Measurements from ENCODE around the gene P2RX7.
"Not testable (repeated sequence)": the region's sequence is repeated elsewhere in the genome, so short reads cannot be mapped to it uniquely, and the experiment has no call there.

Gene P2RX7

DNA sequence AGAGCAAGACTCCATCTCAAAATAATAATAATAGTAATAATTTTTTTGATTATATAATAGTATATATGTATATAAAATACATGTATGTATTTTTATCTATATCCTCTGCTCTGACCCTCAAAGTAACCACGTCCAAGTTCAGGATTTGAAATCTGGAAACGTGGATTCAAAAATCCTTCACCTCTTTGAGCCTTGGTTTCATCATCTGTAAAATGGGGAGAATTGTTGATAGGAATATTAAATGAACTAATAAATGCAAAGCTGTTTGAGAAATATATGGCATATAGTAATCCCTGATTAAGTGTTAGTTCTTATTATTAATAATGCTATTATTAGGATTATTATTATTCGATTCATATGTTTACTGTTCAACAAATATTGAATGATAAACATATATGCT is 2.6 kb downstream of the P2RX7 start:
- H3K4me1 Mint-ChIP-seq, result peaks cover 31% of the 10 kb centered on the region
- no peak for ATAC-seq (ENCODE audit: low read depth)
- H3K27ac Mint-ChIP-seq, result no peak overlapping the region
- no peaks in the 10 kb centered on the region for H3K9me3 Mint-ChIP-seq
- no peak for DNase-seq (ENCODE audit: low spot score in 2 of 2)
- H3K27me3 Mint-ChIP-seq, result no peaks in the 10 kb centered on the region
- H3K4me3 Mint-ChIP-seq, result no peak overlapping the region
- peaks cover 2% of the 10 kb centered on the region for H3K36me3 Mint-ChIP-seq

DNA sequence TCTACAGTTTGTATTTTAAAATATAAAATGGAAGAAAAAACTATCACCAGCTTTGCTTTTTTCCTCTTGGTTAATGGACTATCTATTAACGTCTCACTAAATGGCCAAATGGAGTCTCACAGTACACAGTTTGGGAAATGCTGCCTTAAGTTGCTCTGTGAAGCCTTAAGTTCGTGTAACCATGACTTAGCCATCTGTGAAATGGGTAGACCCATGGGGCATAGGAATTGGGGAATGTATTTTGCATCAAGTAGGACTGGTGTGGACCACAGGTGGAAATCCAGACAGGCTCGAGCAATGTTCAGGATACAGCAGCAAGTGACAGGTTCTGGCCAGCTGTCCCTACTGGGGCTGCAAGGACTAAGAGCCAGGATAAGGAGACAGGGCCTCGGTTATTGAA is 4.8 kb downstream of the P2RX7 start:
- peaks cover 2% of the 10 kb centered on the region for H3K36me3 Mint-ChIP-seq
- peaks cover 19% of the 10 kb centered on the region for H3K4me1 Mint-ChIP-seq
- ATAC-seq (ENCODE audit: low read depth) (no peak), DNase-seq (ENCODE audit: low spot score in 2 of 2) (no peak)
- no peak overlapping the region for H3K4me3 Mint-ChIP-seq
- no peaks in the 10 kb centered on the region for H3K27me3 Mint-ChIP-seq
- H3K27ac Mint-ChIP-seq, result no peak overlapping the region
- no peaks in the 10 kb centered on the region for H3K9me3 Mint-ChIP-seq

DNA sequence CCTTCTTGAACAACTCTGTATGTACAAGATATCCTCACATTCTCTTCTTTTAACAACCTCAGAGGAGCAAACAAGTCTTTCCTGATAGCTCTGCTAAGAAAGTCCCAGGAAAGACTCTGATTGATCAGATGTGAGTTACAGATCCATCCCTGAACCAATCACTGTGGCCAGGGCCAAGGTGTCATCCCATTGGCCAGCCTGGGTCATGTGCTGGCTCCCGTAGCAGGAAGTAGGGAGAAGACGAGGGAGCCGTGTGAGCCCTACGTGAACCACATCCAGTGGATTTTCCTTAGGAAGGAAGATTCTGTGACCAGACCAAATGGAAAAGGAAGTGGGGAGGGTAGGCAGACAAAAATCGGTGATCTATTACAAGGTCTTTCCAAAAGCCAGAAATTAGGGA is 5.6 kb downstream of the P2RX7 start:
- H3K4me1 Mint-ChIP-seq, result peaks cover 12% of the 10 kb centered on the region
- no peaks in the 10 kb centered on the region for H3K9me3 Mint-ChIP-seq
- no peak overlapping the region for H3K27ac Mint-ChIP-seq
- DNase-seq (ENCODE audit: low spot score in 2 of 2) (no peak), ATAC-seq (ENCODE audit: low read depth) (no peak)
- peaks cover 2% of the 10 kb centered on the region for H3K36me3 Mint-ChIP-seq
- H3K27me3 Mint-ChIP-seq, result no peaks in the 10 kb centered on the region
- no peak overlapping the region for H3K4me3 Mint-ChIP-seq

DNA sequence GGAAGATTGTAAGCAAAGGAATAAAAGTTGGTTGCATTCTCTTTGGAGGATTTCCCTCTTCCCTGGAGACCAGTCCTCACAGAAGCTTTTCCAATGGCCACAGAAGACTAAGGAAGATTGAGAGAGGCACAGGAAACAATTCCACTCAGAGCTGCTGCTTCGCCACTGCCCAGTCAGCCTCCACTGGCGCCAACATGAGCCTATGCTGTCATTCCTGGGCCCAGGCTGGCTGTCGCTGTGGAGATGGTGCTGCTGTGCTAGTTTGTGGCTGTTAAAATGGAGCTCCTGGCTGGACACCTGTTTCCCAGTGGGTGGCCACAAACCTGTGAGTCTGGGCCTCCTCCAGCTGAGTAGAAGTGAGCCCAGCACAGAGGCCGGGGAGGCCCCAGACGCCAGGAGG is 6.6 kb downstream of the P2RX7 start:
- Mint-ChIP-seq H3K9me3 (no peaks in the 10 kb centered on the region), H3K36me3 (peaks cover 2% of the 10 kb centered on the region), H3K27me3 (no peaks in the 10 kb centered on the region), H3K27ac (no peak overlapping the region), H3K4me1 (peaks cover 13% of the 10 kb centered on the region), H3K4me3 (no peak overlapping the region)
- ATAC-seq (ENCODE audit: low read depth) (no peak), DNase-seq (ENCODE audit: low spot score in 2 of 2) (no peak)

DNA sequence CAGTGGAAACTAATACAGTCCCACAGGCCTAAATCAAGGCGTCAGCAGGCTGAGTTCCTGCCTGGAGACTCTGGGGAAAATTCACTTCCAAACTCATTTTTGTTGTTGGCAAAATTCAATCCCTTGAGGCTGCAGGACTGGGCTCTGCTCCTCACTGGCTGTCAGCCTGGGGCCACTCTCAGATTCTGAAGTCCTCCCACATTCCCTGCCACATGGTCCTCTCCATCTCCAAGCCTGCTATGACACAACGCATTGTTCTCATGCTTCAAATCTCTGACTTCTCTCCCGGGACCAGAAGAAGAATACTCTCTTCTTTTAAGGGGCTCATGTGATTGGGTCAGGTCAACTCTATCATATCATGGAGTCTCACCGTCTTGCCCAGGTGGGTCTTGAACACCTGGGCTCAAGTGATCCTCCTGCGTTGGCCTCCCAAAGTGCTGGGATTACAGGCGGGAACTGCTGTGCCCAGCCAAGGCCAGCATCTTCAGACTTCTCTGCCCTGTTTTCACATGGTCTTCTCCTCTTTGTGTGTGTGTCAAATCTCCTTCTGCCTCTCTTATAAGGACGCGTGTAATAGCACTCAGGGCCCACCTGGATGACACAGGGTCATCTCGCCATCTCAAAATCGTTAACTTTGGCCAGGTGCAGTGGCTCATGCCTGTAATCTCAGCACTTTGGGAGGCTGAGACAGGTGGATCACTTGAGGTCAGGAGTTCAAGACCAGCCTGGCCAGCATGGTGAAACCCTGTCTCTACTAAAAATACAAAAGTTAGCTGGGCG is 9.7 kb downstream of the P2RX7 start:
- ATAC-seq (ENCODE audit: low read depth) (no peak), DNase-seq (ENCODE audit: low spot score in 2 of 2) (no peak)
- H3K36me3 Mint-ChIP-seq, result peaks cover 7% of the 10 kb centered on the region
- no peak overlapping the region for H3K27ac Mint-ChIP-seq
- H3K9me3 Mint-ChIP-seq, result peaks cover 2% of the 10 kb centered on the region
- H3K4me1 Mint-ChIP-seq, result peaks cover 20% of the 10 kb centered on the region
- H3K4me3 Mint-ChIP-seq, result no peak overlapping the region
- no peaks in the 10 kb centered on the region for H3K27me3 Mint-ChIP-seq

DNA sequence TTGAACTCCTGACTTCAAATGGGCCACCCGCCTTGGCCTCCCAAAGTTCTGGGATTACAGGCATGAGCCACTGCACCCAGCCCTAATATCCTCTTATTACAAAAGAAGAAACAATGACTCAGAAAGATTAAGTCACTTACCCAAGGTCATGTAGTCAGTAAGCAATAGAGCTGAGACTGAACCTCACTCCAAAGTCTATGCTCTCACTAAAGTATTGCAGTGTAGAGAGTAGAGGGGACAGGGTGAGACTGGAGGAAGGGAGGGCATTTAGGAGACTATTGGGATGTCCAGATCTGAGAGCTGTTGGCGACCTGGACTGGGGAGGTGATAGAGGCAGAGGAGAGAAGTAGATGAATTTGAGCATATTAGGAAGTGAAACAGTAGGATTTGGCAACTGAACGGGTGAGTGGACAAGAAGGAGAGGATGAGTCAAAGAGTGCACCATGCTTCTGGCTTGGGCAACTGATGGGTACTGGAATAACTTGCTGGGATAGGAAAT is 11.8 kb downstream of the P2RX7 start:
- DNase-seq (ENCODE audit: low spot score in 2 of 2) (no peak), ATAC-seq (ENCODE audit: low read depth) (peak; percentile 43)
- H3K4me3 Mint-ChIP-seq, result no peak overlapping the region
- no peaks in the 10 kb centered on the region for H3K27me3 Mint-ChIP-seq
- peaks cover 7% of the 10 kb centered on the region for H3K36me3 Mint-ChIP-seq
- H3K27ac Mint-ChIP-seq, result no peak overlapping the region
- peaks cover 2% of the 10 kb centered on the region for H3K9me3 Mint-ChIP-seq
- H3K4me1 Mint-ChIP-seq, result peaks cover 20% of the 10 kb centered on the region

DNA sequence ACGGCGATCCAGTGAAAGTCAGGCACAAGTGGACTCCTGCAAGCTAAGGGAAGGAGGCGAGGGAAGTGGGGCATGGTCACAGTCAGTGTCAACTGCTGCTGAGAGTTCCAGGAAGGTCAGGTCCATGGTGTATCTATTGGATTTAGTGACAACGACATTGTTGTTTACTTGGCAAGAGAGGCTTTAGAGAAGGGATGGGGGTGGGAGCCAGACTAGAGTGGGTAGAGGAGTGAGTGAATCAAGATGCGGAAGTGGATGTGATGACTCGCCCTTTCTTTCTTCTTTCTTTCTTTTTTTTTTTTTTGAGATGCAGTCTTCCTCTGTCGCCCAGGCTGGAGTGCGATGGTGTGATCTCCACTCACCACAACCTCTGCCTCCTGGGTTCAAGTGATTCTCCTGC is 12.5 kb downstream of the P2RX7 start:
- H3K36me3 Mint-ChIP-seq, result peaks cover 5% of the 10 kb centered on the region
- H3K4me3 Mint-ChIP-seq, result no peak overlapping the region
- H3K27me3 Mint-ChIP-seq, result no peaks in the 10 kb centered on the region
- ATAC-seq (ENCODE audit: low read depth) (no peak), DNase-seq (ENCODE audit: low spot score in 2 of 2) (no peak)
- no peak overlapping the region for H3K27ac Mint-ChIP-seq
- peaks cover 19% of the 10 kb centered on the region for H3K4me1 Mint-ChIP-seq
- peaks cover 2% of the 10 kb centered on the region for H3K9me3 Mint-ChIP-seq

DNA sequence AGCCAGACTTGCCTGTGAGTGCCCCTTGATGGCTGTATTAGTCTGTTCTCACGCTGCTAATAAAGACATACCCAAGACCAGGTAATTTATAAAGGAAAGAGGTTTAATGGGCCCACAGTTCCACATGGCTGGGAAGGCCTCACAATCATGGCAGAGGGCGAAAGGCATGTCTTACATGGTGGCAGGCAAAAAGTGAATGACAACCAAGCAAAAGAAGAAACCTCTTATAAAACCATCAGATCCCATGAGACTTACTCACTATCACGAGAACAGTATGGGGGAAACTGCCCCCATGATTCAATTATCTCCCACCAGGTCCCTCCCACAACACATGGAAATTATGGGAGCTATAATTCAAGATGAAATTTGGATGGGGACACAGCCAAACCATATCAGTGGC is 16.6 kb downstream of the P2RX7 start:
- DNase-seq (ENCODE audit: low spot score in 2 of 2); H3K9me3 Mint-ChIP-seq: not testable (repeated sequence)
- peaks cover 11% of the 10 kb centered on the region for H3K4me1 Mint-ChIP-seq

DNA sequence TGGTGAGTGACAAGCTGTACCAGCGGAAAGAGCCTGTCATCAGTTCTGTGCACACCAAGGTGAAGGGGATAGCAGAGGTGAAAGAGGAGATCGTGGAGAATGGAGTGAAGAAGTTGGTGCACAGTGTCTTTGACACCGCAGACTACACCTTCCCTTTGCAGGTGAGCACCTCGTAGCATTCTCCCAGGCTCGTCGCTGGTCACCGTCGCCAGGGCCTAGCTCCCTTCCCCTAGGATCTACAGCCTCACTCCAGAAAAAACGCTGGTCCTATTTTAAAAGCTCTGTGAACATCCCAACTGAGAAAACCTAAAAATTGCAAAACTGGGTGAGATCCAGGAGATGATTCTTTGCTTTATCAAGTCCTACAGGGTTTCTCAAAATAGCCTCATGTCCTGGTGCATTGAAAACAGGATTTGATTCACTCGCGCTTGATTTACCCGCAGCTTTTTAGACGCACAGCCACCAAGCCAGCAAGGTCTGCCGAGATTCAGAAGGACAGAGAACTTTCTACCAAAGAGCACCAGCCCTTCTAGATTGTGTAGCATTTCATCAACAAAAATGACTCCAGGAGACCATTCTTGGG is 22.2 kb downstream of the P2RX7 start:
- ATAC-seq (ENCODE audit: low read depth) (no peak), DNase-seq (ENCODE audit: low spot score in 2 of 2) (no peak)
- Mint-ChIP-seq H3K27me3 (no peaks in the 10 kb centered on the region), H3K36me3 (peaks cover 8% of the 10 kb centered on the region), H3K4me3 (no peak overlapping the region), H3K9me3 (peaks cover 2% of the 10 kb centered on the region), H3K27ac (no peak overlapping the region), H3K4me1 (peaks cover 6% of the 10 kb centered on the region)

More for the DNA sequence above, 16.6 kb downstream of the P2RX7 start:
- H3K27ac Mint-ChIP-seq; H3K36me3 Mint-ChIP-seq; H3K4me3 Mint-ChIP-seq; ATAC-seq (ENCODE audit: low read depth); H3K27me3 Mint-ChIP-seq: not testable (repeated sequence)

DNA sequence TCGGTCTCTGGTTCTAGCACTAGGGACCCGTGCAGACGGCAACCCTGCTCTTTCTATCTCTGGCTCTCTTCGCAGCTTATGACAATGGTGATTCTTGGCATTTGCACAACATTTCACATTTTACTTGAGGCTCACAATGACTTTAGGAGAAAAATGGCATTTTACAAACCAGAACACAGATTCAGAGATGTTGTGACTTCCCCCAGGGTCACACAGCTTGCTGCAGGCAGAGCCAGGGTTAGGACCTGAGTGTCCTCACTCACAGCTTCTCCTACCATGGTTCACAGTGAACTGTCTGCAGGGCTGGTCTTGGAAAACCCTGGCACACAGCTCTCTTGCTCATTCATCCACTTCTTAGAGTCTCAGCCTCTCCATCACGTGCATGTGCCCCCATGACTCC is 23.7 kb downstream of the P2RX7 start:
- peaks cover 11% of the 10 kb centered on the region for H3K4me1 Mint-ChIP-seq
- peaks cover 2% of the 10 kb centered on the region for H3K9me3 Mint-ChIP-seq
- no peak for DNase-seq (ENCODE audit: low spot score in 2 of 2)
- H3K4me3 Mint-ChIP-seq, result no peak overlapping the region
- peaks cover 8% of the 10 kb centered on the region for H3K36me3 Mint-ChIP-seq
- no peaks in the 10 kb centered on the region for H3K27me3 Mint-ChIP-seq
- no peak overlapping the region for H3K27ac Mint-ChIP-seq
- no peak for ATAC-seq (ENCODE audit: low read depth)

DNA sequence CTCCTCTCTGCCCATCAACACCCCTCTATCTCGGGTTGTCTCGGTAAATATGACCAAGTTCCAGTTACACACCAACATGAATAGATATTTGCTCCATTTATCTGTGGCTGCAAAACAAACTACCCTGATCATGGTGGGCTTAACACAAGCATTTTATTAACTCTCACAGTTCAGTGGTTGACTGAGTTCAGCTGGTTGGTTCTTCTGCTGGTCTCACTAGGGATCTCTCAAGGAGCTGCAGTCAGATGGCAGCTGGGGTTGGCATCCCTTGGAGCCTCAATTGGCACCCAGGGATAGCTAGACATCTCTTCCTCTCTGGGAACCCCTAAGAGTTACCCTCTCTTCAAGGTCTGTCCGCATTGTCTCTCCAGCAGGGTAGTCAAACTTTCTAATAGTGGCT is 25.4 kb downstream of the P2RX7 start:
- no peaks in the 10 kb centered on the region for H3K27me3 Mint-ChIP-seq
- H3K27ac Mint-ChIP-seq, result no peak overlapping the region
- ATAC-seq (ENCODE audit: low read depth) (no peak), DNase-seq (ENCODE audit: low spot score in 2 of 2) (no peak)
- H3K4me1 Mint-ChIP-seq, result peaks cover 11% of the 10 kb centered on the region
- peaks cover 2% of the 10 kb centered on the region for H3K9me3 Mint-ChIP-seq
- H3K4me3 Mint-ChIP-seq, result no peak overlapping the region
- peaks cover 8% of the 10 kb centered on the region for H3K36me3 Mint-ChIP-seq

DNA sequence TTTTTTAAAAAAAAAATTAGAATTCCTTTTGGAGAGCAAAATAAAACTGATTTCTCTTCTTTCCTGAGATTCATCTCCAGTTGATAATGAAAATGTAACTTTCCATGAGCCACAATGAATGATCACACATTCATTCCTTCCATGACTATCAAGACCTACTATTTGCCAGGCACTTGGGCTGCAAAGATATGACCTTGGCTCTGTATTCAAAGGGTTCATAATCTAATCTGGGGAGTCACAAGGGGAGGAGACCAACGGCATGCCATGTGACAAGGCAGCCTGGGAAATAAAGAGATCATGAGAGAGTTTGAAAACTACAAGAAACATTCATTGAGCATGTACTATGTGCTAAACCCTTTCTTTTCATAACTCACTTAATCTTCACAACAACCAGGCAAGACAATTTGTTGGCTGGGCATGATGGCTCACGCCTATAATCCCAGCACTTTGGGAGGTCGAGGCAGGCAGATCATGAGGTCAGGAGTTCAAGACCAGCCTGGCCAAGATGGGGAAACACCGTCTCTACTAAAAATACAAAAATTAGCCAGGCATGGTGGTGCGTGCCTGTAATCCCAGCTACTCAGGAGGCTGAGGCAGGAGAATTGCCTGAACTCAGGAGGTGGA is 26.2 kb downstream of the P2RX7 start:
- not testable (repeated sequence) for ATAC-seq (ENCODE audit: low read depth); H3K9me3 Mint-ChIP-seq; H3K36me3 Mint-ChIP-seq; H3K27me3 Mint-ChIP-seq; DNase-seq (ENCODE audit: low spot score in 2 of 2); H3K4me3 Mint-ChIP-seq
- peak overlapping the region; percentile 84 for H3K27ac Mint-ChIP-seq
- H3K4me1 Mint-ChIP-seq, result peaks cover 11% of the 10 kb centered on the region

DNA sequence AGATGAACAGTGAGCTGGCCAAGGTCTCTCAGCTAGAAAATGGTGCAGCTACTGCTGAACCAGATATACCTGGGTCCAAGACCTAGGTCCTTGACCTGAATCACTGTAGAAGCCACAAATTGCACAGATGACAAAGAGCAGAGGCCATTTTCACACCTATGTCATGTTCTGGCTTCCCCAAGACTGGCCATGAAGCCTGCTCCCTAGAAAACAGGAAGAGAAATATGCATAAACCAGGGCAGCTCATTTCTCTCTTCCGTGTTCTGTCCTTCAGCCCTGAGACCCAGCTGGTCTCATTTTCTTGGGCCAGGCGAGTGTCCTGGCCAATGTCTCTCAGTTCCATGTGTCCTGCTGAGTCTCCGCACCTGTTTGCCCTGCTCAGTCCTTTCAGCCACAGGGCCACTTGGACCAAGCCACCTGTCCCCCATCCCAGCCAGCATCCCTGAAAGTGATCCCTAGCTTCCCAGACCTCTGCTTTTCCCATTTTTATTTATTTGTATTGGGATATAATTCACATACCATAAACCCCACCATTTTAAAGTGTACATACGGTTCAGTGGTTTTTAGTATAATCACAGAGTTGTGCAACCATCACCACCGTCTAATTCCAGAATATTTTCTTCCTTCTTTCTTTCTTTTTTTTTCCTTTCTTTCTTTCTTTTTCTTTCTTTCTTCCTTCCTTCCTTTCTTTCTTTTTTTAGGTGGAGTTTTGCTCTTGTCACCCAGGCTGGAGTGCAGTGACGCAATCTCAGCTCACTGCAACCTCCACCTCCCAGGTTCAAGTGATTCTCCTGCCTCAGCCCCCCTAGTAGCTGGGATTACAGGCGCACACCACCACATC is 27.0 kb downstream of the P2RX7 start:
- H3K27ac Mint-ChIP-seq, result peak overlapping the region; percentile 84
- H3K4me3 Mint-ChIP-seq, result peak overlapping the region; percentile 15

DNA sequence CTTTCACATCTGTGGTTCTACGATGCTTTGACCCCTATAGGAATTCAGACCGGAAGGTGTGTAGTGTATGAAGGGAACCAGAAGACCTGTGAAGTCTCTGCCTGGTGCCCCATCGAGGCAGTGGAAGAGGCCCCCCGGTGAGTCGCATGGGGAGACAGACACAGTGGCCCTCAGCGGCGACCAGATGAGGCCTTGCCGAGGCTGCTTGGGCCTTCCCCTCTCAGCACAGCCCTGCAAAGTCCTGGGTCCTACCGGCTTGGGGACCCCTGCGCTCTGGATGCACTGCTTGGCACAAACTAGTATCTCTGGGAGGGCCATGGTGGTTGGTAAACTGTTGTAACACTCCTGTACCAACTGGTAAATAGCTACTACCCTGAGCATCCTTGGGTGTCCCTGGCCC is 29.7 kb downstream of the P2RX7 start:
- Mint-ChIP-seq H3K4me3 (no peak overlapping the region), H3K27ac (no peak overlapping the region), H3K9me3 (peaks cover 2% of the 10 kb centered on the region), H3K4me1 (peaks cover 11% of the 10 kb centered on the region), H3K27me3 (no peaks in the 10 kb centered on the region), H3K36me3 (peaks cover 12% of the 10 kb centered on the region)
- ATAC-seq (ENCODE audit: low read depth), result no peak
- no peak for DNase-seq (ENCODE audit: low spot score in 2 of 2)

More for the DNA sequence above, 27.0 kb downstream of the P2RX7 start:
- H3K4me1 Mint-ChIP-seq, result peaks cover 11% of the 10 kb centered on the region
- peaks cover 10% of the 10 kb centered on the region for H3K36me3 Mint-ChIP-seq
- H3K9me3 Mint-ChIP-seq, result peaks cover 2% of the 10 kb centered on the region
- peak; percentile 61 for ATAC-seq (ENCODE audit: low read depth)
- DNase-seq (ENCODE audit: low spot score in 2 of 2), result no peak
- H3K27me3 Mint-ChIP-seq, result no peaks in the 10 kb centered on the region
